IMR-90 (cell line): ENCODE data around the gene TAPT1. TPM values are rescaled to one million over a fixed set of nuclear protein-coding genes. Genes with fewer than 3 reads are reported as not detected.

ENCODE experiments used
- ATAC-seq: fragments of 200-7000 bp; cut with Tn5 transposase; 2 replicates; pipeline ENCODE4 v1.9.1; 2020; ENCODE audit warnings: low read depth, mild to moderate bottlenecking, moderate library complexity
- BruUV-seq: library from RNA; stranded (reverse); fragments of 400-500 nt; replicated peaks from 2 replicates; lab custom pipeline; 2021; lab: Mats Ljungman, UMichigan
- CTCF ChIA-PET: fragments of 300-600 bp; formaldehyde crosslinking; extraction: SDS; loops from one replicate; lab custom pipeline; 2021; ENCODE audit warnings: antibody characterized with exemption; lab: Yijun Ruan, JAX
- POLR2A ChIA-PET: fragments of 300-600 bp; sonication (Branson Sonifier 250); formaldehyde crosslinking; loops from one replicate; lab custom pipeline; 2022; ENCODE audit warnings: antibody characterized with exemption; ENCODE audit not compliant: unreplicated experiment; lab: Charles Lee
- DNase-seq: peaks from one replicate; pipeline ENCODE4 v3.0.0; 2013
- H2AFZ ChIP-seq: replicated peaks from 2 replicates; pipeline ENCODE3; 2013; ENCODE audit warnings: low read length, mild to moderate bottlenecking; ENCODE audit not compliant: poor library complexity
- H2AK5ac ChIP-seq: 2 replicates; pipeline ENCODE4 v1.6.1; 2013; ENCODE audit warnings: low read depth, low read length, inconsistent platforms
- H2AK9ac ChIP-seq: replicated peaks from 2 replicates; pipeline ENCODE3; 2013; ENCODE audit warnings: mild to moderate bottlenecking, low read depth, low read length, moderate library complexity; ENCODE audit not compliant: poor library complexity
- H2BK120ac ChIP-seq: 2 replicates; pipeline ENCODE4 v1.6.1; 2013; ENCODE audit warnings: low read depth, low read length, inconsistent platforms
- H2BK15ac ChIP-seq: 3 replicates; pipeline ENCODE4 v1.6.1; 2013; ENCODE audit warnings: low read depth, low read length, inconsistent platforms
- H2BK20ac ChIP-seq: 2 replicates; pipeline ENCODE4 v1.6.1; 2013; ENCODE audit warnings: low read depth, mild to moderate bottlenecking, inconsistent platforms, low read length, moderate library complexity
- H2BK5ac ChIP-seq: 2 replicates; pipeline ENCODE4 v1.6.1; 2013; ENCODE audit warnings: mild to moderate bottlenecking, low read depth, low read length, inconsistent platforms; ENCODE audit not compliant: poor library complexity, severe bottlenecking
- H3K14ac ChIP-seq: replicated peaks from 2 replicates; pipeline ENCODE4 v1.6.1; 2013; ENCODE audit warnings: low read depth, low read length, inconsistent platforms
- H3K18ac ChIP-seq: 2 replicates; pipeline ENCODE4 v1.6.1; 2013; ENCODE audit warnings: low read depth, low read length, control low read depth
- H3K23ac ChIP-seq: 2 replicates; pipeline ENCODE4 v1.6.1; 2013; ENCODE audit warnings: low read depth, low read length, inconsistent platforms
- H3K27ac ChIP-seq: 2 replicates; pipeline ENCODE4 v1.5.1; 2013; ENCODE audit warnings: mild to moderate bottlenecking, control low read depth, low read length; ENCODE audit not compliant: insufficient read depth
- H3K27me3 ChIP-seq: 2 replicates; pipeline ENCODE4 v1.6.1; 2013; ENCODE audit warnings: low read length; ENCODE audit not compliant: control insufficient read depth, insufficient read depth
- H3K36me3 ChIP-seq: 2 replicates; pipeline ENCODE4 v1.6.1; 2013; ENCODE audit warnings: low read length, mixed read lengths; ENCODE audit not compliant: control insufficient read depth, insufficient read depth
- H3K4ac ChIP-seq: 2 replicates; pipeline ENCODE4 v1.6.1; 2013; ENCODE audit warnings: low read depth, low read length, inconsistent platforms
- H3K4me1 ChIP-seq: 2 replicates; pipeline ENCODE4 v1.6.1; 2013; ENCODE audit warnings: low read length, mixed read lengths; ENCODE audit not compliant: control insufficient read depth, insufficient read depth
- H3K4me2 ChIP-seq: 2 replicates; pipeline ENCODE4 v1.6.1; 2013; ENCODE audit warnings: low read depth, mild to moderate bottlenecking, control low read depth, low read length, moderate library complexity
- H3K4me3 ChIP-seq: 2 replicates; pipeline ENCODE4 v1.5.1; 2013; ENCODE audit warnings: low read depth, mild to moderate bottlenecking, control low read depth, low read length, moderate library complexity; ENCODE audit not compliant: insufficient read depth
- H3K56ac ChIP-seq: 2 replicates; pipeline ENCODE4 v1.6.1; 2013; ENCODE audit warnings: low read length, inconsistent platforms; ENCODE audit not compliant: insufficient read depth; ENCODE audit errors: extremely low read depth
- H3K79me1 ChIP-seq, 2 experiments: 2 replicates each; pipeline ENCODE4 v1.6.1; 2013; ENCODE audit warnings: low read length in 2 of 2, inconsistent platforms in 1 of 2, low read depth in 1 of 2
- H3K9ac ChIP-seq: 2 replicates; pipeline ENCODE4 v1.6.1; 2013; ENCODE audit warnings: low read depth, low read length, control low read depth
- H3K9me1 ChIP-seq: 2 replicates; pipeline ENCODE4 v1.6.1; 2013; ENCODE audit warnings: low read length, inconsistent platforms; ENCODE audit not compliant: insufficient read depth
- H3K9me3 ChIP-seq: 2 replicates; pipeline ENCODE4 v1.6.1; 2013; ENCODE audit warnings: low read length; ENCODE audit not compliant: control insufficient read depth, insufficient read depth
- H4K20me1 ChIP-seq: 2 replicates; pipeline ENCODE4 v1.6.1; 2013; ENCODE audit warnings: low read length, inconsistent platforms; ENCODE audit not compliant: insufficient read depth
- H4K5ac ChIP-seq: 2 replicates; pipeline ENCODE4 v1.6.1; 2013; ENCODE audit warnings: mild to moderate bottlenecking, low read depth, low read length, control low read depth
- H4K8ac ChIP-seq, 2 experiments: 2 replicates each; pipeline ENCODE4 v1.6.1; 2013; ENCODE audit warnings: low read depth in 2 of 2, low read length in 2 of 2, control low read depth in 1 of 2, inconsistent platforms in 1 of 2
- H4K91ac ChIP-seq: 2 replicates; pipeline ENCODE4 v1.6.1; 2013; ENCODE audit warnings: low read depth, low read length, inconsistent platforms; ENCODE audit not compliant: insufficient read depth
- BHLHE40 ChIP-seq: fragments of 150-350 bp; IDR thresholded peaks from 2 replicates; pipeline ENCODE4 v1.6.1; 2016; ENCODE audit warnings: mild to moderate bottlenecking, low read depth, low read length
- CEBPB ChIP-seq: IDR thresholded peaks from 2 replicates; pipeline ENCODE4 v1.6.1; 2012; ENCODE audit warnings: low read depth, low read length, improper control_type of control experiment
- CHD1 ChIP-seq: IDR thresholded peaks from 2 replicates; pipeline ENCODE4 v1.6.1; 2012; ENCODE audit warnings: low read depth, low read length, improper control_type of control experiment
- CTCF ChIP-seq: conservative IDR thresholded peaks from 2 replicates; pipeline ENCODE4 v1.5.1; 2012; ENCODE audit warnings: mild to moderate bottlenecking, low read depth, low read length, improper control_type of control experiment
- ELK1 ChIP-seq: fragments of 150-350 bp; IDR thresholded peaks from 2 replicates; pipeline ENCODE4 v1.6.1; 2016; ENCODE audit warnings: low read depth, mild to moderate bottlenecking, low read length, moderate library complexity, borderline replicate concordance
- FOS ChIP-seq: fragments of 150-350 bp; IDR thresholded peaks from 2 replicates; pipeline ENCODE4 v1.6.1; 2016; ENCODE audit warnings: low read depth, low read length
- MAFK ChIP-seq: IDR thresholded peaks from 2 replicates; pipeline ENCODE4 v1.6.1; 2012; ENCODE audit warnings: low read depth, low read length, improper control_type of control experiment
- MAZ ChIP-seq: IDR thresholded peaks from 2 replicates; pipeline ENCODE4 v1.6.1; 2012; ENCODE audit warnings: low read depth, mild to moderate bottlenecking, low read length, improper control_type of control experiment, moderate library complexity, borderline replicate concordance
- MXI1 ChIP-seq: IDR thresholded peaks from 2 replicates; pipeline ENCODE4 v1.6.1; 2012; ENCODE audit warnings: low read depth, mild to moderate bottlenecking, low read length, moderate library complexity, borderline replicate concordance
- NFE2L2 ChIP-seq: fragments of 150-350 bp; IDR thresholded peaks from 2 replicates; pipeline ENCODE4 v1.6.1; 2016; ENCODE audit warnings: low read depth, mild to moderate bottlenecking, low read length
- POLR2A ChIP-seq: IDR thresholded peaks from 2 replicates; pipeline ENCODE4 v1.6.1; 2012; ENCODE audit warnings: mild to moderate bottlenecking, low read depth, low read length
- RAD21 ChIP-seq: IDR thresholded peaks from 2 replicates; pipeline ENCODE4 v1.6.1; 2012; ENCODE audit warnings: low read length, improper control_type of control experiment
- RCOR1 ChIP-seq: IDR thresholded peaks from 2 replicates; pipeline ENCODE4 v1.6.1; 2012; ENCODE audit warnings: mild to moderate bottlenecking, low read length, improper control_type of control experiment; ENCODE audit not compliant: insufficient replicate concordance
- RFX5 ChIP-seq: IDR thresholded peaks from 2 replicates; pipeline ENCODE4 v1.8.0; 2012; ENCODE audit warnings: low read depth, mild to moderate bottlenecking, low read length, moderate library complexity
- SMC3 ChIP-seq: fragments of 150-350 bp; IDR thresholded peaks from 2 replicates; pipeline ENCODE4 v1.6.1; 2016; ENCODE audit warnings: low read depth, mild to moderate bottlenecking, antibody characterized with exemption, low read length, moderate library complexity
- USF2 ChIP-seq: fragments of 150-350 bp; IDR thresholded peaks from 2 replicates; pipeline ENCODE4 v1.6.1; 2017; ENCODE audit warnings: mild to moderate bottlenecking, antibody characterized with exemption, low read length, low read depth
- WGBS, 2 experiments: methylation state at CpG; one replicate each; pipeline versions ENCODE4 v1.1.5 to v1.1.7; 2013; ENCODE audit warnings: missing lambda C conversion rate in 2 of 2; ENCODE audit not compliant: insufficient read length in 1 of 2; ENCODE audit errors: extremely low coverage in 2 of 2; 5-methylcytosine and 5-hydroxymethylcytosine counted together
- dilution Hi-C: fragments of 300-500 bp; cut with HindIII; formaldehyde crosslinking; loops from one replicate; pipeline ENCODE4 v1.14.3; 2018; ENCODE audit warnings: low sequenced_read_pairs; ENCODE audit not compliant: unreplicated experiment
- in situ Hi-C: fragments of 300-500 bp; cut with MboI; formaldehyde crosslinking; loops from 3 replicates; pipeline ENCODE4 v1.14.3; 2019; ENCODE audit warnings: low sequenced_read_pairs, inconsistent platforms, mixed read lengths
- intact Hi-C: fragments of 100-400 bp; cut with micrococcal nuclease; formaldehyde crosslinking; loops from 2 replicates; pipeline ENCODE4 v1.10.0; 2022
- polyA plus RNA-seq, 3 experiments: library from polyadenylated mRNA; depleted of rRNA; stranded (reverse); fragments of >200 nt; gene quantifications; 2 replicates each; pipeline ENCODE4 v1.2.3, GENCODE V29; 2012; ENCODE audit warnings: low replicate concordance in 1 of 3
- total RNA-seq: library from RNA; depleted of rRNA; stranded (reverse); fragments of >200 nt; gene quantifications from 2 replicates; pipeline ENCODE4 v1.2.3, GENCODE V29; 2012

Gene TAPT1
- total and polyA plus RNA-seq, 2 of the 4 experiments (the other 2 are of a cell fraction), result 5.6 to 12.2 TPM

GRCh38 chr4:16110661-16111290, 115.5 kb downstream of the TAPT1 start:
- Histone ChIP-seq H3K56ac (no peak overlapping the region), H4K91ac (no peak overlapping the region), H3K9me1 (no peaks in the 10 kb centered on the region), H2AFZ (no peak overlapping the region), H2AK5ac (no peak overlapping the region), H4K8ac (no peak overlapping the region), H2BK15ac (no peak overlapping the region), H3K9ac (no peak overlapping the region), H3K23ac (no peak overlapping the region), H3K79me1 (no peaks in the 10 kb centered on the region), H2BK120ac (no peak overlapping the region), H4K5ac (no peak overlapping the region), H4K20me1 (no peaks in the 10 kb centered on the region), H3K9me3 (no peaks in the 10 kb centered on the region), H3K18ac (no peak overlapping the region), H3K14ac (no peak overlapping the region), H3K4me2 (no peak overlapping the region), H2AK9ac (no peak overlapping the region), H2BK5ac (no peak overlapping the region), H3K4ac (no peak overlapping the region), H3K4me3 (no peak overlapping the region), H2BK20ac (no peak overlapping the region), H3K36me3 (no peaks in the 10 kb centered on the region), H3K4me1 (no peaks in the 10 kb centered on the region), H3K27me3 (peaks cover 4% of the 10 kb centered on the region), H3K27ac (no peak overlapping the region)
- ATAC-seq, result no peak
- ChIA-PET POLR2A (no interaction called here), CTCF (no interaction called here)
- no CpG with 5 or more reads among the region's 3 CpGs for WGBS, 2 experiments
- in situ Hi-C loops (no loop called here), intact Hi-C loops (no loop called here), dilution Hi-C loops (no loop called here)
- TF ChIP-seq ELK1 (no peak), USF2 (no peak), CEBPB (no peak), BHLHE40 (no peak), RCOR1 (no peak), CTCF (no peak), SMC3 (no peak), MAFK (no peak), MAZ (no peak), NFE2L2 (no peak), RFX5 (no peak), FOS (no peak), MXI1 (no peak), POLR2A (no peak), CHD1 (no peak), RAD21 (no peak)
- BruUV-seq, result no TSS peak
- DNase-seq, result no peak
